Measurements from ENCODE around the gene CCDC34.

Gene CCDC34

GRCh38 chr11:27319072-27319471 lies 43.9 kb downstream of the CCDC34 start:
- no peak for TF ChIP-seq CTCF (IDR thresholded peaks at IDR 0.05; ENCODE audit: extremely low read depth, missing control alignments)
- DNase-seq (ENCODE audit: low spot score), result peak; percentile 61

GRCh38 chr11:27317751-27318150 lies 45.3 kb downstream of the CCDC34 start:
- no peak for DNase-seq (ENCODE audit: low spot score)

GRCh38 chr11:27315836-27316235 lies 47.2 kb downstream of the CCDC34 start:
- no peak for DNase-seq (ENCODE audit: low spot score)

More at GRCh38 chr11:27317751-27318150, 45.3 kb downstream of the CCDC34 start:
- TF ChIP-seq CTCF (IDR thresholded peaks at IDR 0.05; ENCODE audit: extremely low read depth, missing control alignments), result no peak

GRCh38 chr11:27313157-27313821 lies 49.7 kb downstream of the CCDC34 start:
- no peak for TF ChIP-seq CTCF (IDR thresholded peaks at IDR 0.05; ENCODE audit: extremely low read depth, missing control alignments)
- DNase-seq (ENCODE audit: low spot score), result no peak

More at GRCh38 chr11:27315836-27316235, 47.2 kb downstream of the CCDC34 start:
- TF ChIP-seq CTCF (IDR thresholded peaks at IDR 0.05; ENCODE audit: extremely low read depth, missing control alignments), result no peak

GRCh38 chr11:27312110-27312509 lies 50.9 kb downstream of the CCDC34 start:
- no peak for TF ChIP-seq CTCF (IDR thresholded peaks at IDR 0.05; ENCODE audit: extremely low read depth, missing control alignments)
- no peak for DNase-seq (ENCODE audit: low spot score)

- DNase-seq (ENCODE audit: low spot score), result no peak
- no peak for TF ChIP-seq CTCF (IDR thresholded peaks at IDR 0.05; ENCODE audit: extremely low read depth, missing control alignments)
Measured at GRCh38 chr11:27310707-27311106, 52.3 kb downstream of the CCDC34 start.

GRCh38 chr11:27310182-27310581 lies 52.8 kb downstream of the CCDC34 start:
- no peak for TF ChIP-seq CTCF (IDR thresholded peaks at IDR 0.05; ENCODE audit: extremely low read depth, missing control alignments)

More at GRCh38 chr11:27310182-27310581, 52.8 kb downstream of the CCDC34 start:
- no peak for DNase-seq (ENCODE audit: low spot score)
